ENCODE data around the gene NEDD9.

Gene NEDD9

GRCh38 chr6:11232770-11233626 lies 530 bp upstream of the NEDD9 start:
- DNase-seq = no peak

- DNase-seq = no peak
These were observed 790 bp downstream of the NEDD9 start for GRCh38 chr6:11231564-11232192.

- no peak for DNase-seq
These were observed 1.4 kb downstream of the NEDD9 start for GRCh38 chr6:11231108-11231463.

- DNase-seq = no peak
These were observed 2.0 kb downstream of the NEDD9 start for GRCh38 chr6:11230158-11231107.

GRCh38 chr6:11229655-11230046 lies 2.8 kb downstream of the NEDD9 start:
- DNase-seq = no peak

- no peak for DNase-seq
These were observed 3.4 kb downstream of the NEDD9 start for GRCh38 chr6:11228935-11229654.

GRCh38 chr6:11227698-11228097 lies 4.8 kb downstream of the NEDD9 start:
- DNase-seq = no peak

GRCh38 chr6:11226005-11226404 lies 6.5 kb downstream of the NEDD9 start:
- DNase-seq = no peak

GRCh38 chr6:11224966-11225463 lies 7.5 kb downstream of the NEDD9 start:
- DNase-seq = no peak

- no peak for DNase-seq
These were observed 8.1 kb downstream of the NEDD9 start for GRCh38 chr6:11224252-11224965.

- no peak for DNase-seq
These were observed 9.1 kb downstream of the NEDD9 start for GRCh38 chr6:11223286-11223864.

- no peak for DNase-seq
These were observed 9.8 kb downstream of the NEDD9 start for GRCh38 chr6:11222385-11223277.

- no peak for DNase-seq
These were observed 10.7 kb downstream of the NEDD9 start for GRCh38 chr6:11221623-11222384.

GRCh38 chr6:11219400-11219834 lies 13.1 kb downstream of the NEDD9 start:
- DNase-seq = no peak

GRCh38 chr6:11218538-11219399 lies 13.7 kb downstream of the NEDD9 start:
- DNase-seq = no peak

GRCh38 chr6:11218102-11218442 lies 14.4 kb downstream of the NEDD9 start:
- DNase-seq = no peak

- DNase-seq = no peak
These were observed 14.9 kb downstream of the NEDD9 start for GRCh38 chr6:11217360-11218101.

GRCh38 chr6:11215773-11216172 lies 16.7 kb downstream of the NEDD9 start:
- DNase-seq = no peak
